GM12872 (cell line): Measurements from ENCODE around the gene CACNA2D2.

Experiments
- CTCF ChIP-seq: IDR thresholded peaks from 3 replicates; pipeline ENCODE4 v1.5.1; 2011; ENCODE audit warnings: low read depth, mild to moderate bottlenecking, low read length, moderate library complexity; ENCODE audit not compliant: insufficient read depth

Gene CACNA2D2

GRCh38 chr3:50358355-50358910, 145.0 kb downstream of the CACNA2D2 start:
- no peak for TF ChIP-seq CTCF

DNA sequence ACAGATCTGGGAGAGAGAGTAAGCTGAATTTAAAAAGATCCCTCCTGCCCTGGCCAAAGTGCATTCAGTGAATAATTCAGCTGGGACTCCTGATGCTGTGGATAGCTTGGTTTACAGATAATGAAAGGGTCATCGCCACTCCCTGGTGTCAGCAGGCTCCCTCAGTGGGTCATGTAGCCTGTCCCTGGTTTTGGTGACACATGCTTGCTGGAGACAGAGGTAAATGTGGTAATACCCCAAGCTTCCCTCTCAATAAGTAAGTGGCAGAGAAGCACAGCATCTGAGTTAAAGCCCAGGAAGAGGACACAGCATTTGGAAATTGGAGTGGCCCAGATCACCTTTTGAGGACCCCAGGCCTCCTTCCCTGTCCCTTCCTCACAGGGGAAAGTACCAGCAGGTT, 146.0 kb downstream of the CACNA2D2 start:
- TF ChIP-seq CTCF: no peak

GRCh38 chr3:50356553-50356952, 146.9 kb downstream of the CACNA2D2 start:
- no peak for TF ChIP-seq CTCF

GRCh38 chr3:50355829-50356552, 147.4 kb downstream of the CACNA2D2 start:
- TF ChIP-seq CTCF: no peak

DNA sequence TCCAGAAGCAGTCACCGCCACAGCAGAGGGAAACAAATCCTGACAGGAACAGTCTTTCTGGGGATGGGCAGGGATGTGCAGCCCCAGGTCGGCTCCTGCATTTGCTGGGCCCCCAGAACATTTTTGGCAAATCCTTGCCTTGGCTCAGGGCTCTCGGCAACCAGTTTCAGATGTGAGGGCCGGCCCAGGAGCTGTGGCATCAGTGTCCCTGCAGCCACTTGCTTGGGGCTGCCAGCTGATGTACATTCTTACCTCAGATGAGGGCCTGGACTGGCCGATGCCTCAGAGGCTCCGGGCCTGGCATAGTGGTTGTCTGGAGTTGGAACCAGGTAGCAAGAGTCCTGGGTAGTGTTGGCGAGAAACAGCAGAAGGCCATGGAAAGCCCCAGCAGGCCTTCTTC, 148.6 kb downstream of the CACNA2D2 start:
- TF ChIP-seq CTCF: no peak

DNA sequence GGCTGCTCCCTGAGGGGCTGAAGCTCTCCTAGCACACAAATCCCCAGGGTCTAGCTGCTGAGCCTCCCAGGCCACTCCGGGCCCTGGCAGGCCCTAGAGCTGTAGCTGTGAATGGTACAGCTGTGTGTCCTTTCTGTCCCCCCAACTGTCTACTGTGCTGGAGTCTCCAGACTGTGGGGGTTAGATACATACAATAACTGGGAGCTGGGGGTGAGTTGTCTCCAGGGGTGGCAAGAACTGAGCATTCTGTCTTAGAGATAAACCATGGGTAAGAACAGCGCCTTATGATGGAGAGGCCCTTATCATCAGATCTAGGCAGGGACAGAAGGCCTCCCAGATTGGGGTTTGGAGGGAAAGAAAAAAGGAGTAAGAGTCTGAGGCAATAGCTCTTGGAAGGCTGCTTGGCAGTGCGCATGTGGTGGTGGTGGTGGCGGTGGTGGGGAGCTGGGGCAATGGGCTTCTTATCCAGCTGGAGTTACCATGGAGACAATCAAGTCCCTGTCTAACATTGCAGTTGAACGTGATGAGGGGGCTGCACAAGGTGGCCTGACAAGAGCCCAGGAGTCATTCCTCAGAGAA, 149.2 kb downstream of the CACNA2D2 start:
- TF ChIP-seq CTCF: no peak

- no peak for TF ChIP-seq CTCF
Observed at GRCh38 chr3:50353245-50354004, 150.0 kb downstream of the CACNA2D2 start.
